Left forelimb (tissue), 1 donor: Measurements from ENCODE around the gene ALPG.
"Not testable (repeated sequence)": the region's sequence is repeated elsewhere in the genome, so short reads cannot be mapped to it uniquely, and the experiment has no call there.

Source experiments
- DNase-seq: peaks from one replicate; pipeline ENCODE4 v3.0.0-alpha.2; 2018; ENCODE audit warnings: low spot score

Gene ALPG

GRCh38 chr2:232398293-232399034 is 8.2 kb upstream of the ALPG start:
- no peak for DNase-seq

GRCh38 chr2:232400256-232401015 is 6.2 kb upstream of the ALPG start:
- no peak for DNase-seq

GRCh38 chr2:232402518-232402917 is 4.1 kb upstream of the ALPG start:
- no peak for DNase-seq

GRCh38 chr2:232405943-232406510 is 617 bp upstream of the ALPG start:
- no peak for DNase-seq

GRCh38 chr2:232407428-232408150 is 945 bp downstream of the ALPG start:
- not testable (repeated sequence) for DNase-seq

GRCh38 chr2:232408269-232408668 is 1.6 kb downstream of the ALPG start:
- DNase-seq = not testable (repeated sequence)

- not testable (repeated sequence) for DNase-seq
These were observed 3.0 kb downstream of the ALPG start for GRCh38 chr2:232409617-232410016.

- no peak for DNase-seq
These were observed 3.7 kb downstream of the ALPG start for GRCh38 chr2:232410238-232410900.

GRCh38 chr2:232411901-232412629 is 5.4 kb downstream of the ALPG start:
- DNase-seq = no peak

GRCh38 chr2:232412986-232413385 is 6.3 kb downstream of the ALPG start:
- no peak for DNase-seq

GRCh38 chr2:232415138-232415690 is 8.6 kb downstream of the ALPG start:
- DNase-seq = no peak

- no peak for DNase-seq
These were observed 9.3 kb downstream of the ALPG start for GRCh38 chr2:232415736-232416520.

- DNase-seq = no peak
These were observed 10.2 kb downstream of the ALPG start for GRCh38 chr2:232416521-232417470.

GRCh38 chr2:232417489-232417888 is 10.8 kb downstream of the ALPG start:
- no peak for DNase-seq

GRCh38 chr2:232418056-232418455 is 11.4 kb downstream of the ALPG start:
- DNase-seq = no peak

GRCh38 chr2:232418466-232419244 is 12.0 kb downstream of the ALPG start:
- no peak for DNase-seq

GRCh38 chr2:232419245-232420072 is 12.8 kb downstream of the ALPG start:
- no peak for DNase-seq
